H1 (cell line): Measurements from ENCODE around the gene MAP3K14. TPM values are rescaled to one million over a fixed set of nuclear protein-coding genes. Genes with fewer than 3 reads are reported as not detected.

Experiments used
- CTCF ChIA-PET: fragments of 300-600 bp; sonication (Branson Sonifier 250); formaldehyde crosslinking; loops from one replicate; lab custom pipeline; 2021; ENCODE audit not compliant: partially characterized antibody; lab: Charles Lee
- POLR2A ChIA-PET: fragments of 300-600 bp; sonication (Branson Sonifier 250); formaldehyde crosslinking; loops from one replicate; lab custom pipeline; 2021; ENCODE audit warnings: inconsistent platforms; ENCODE audit not compliant: partially characterized antibody; lab: Charles Lee
- DNase-seq, 2 experiments: peaks; one replicate each; pipeline versions ENCODE4 v3.0.0 to v3.0.0-alpha.2; 2010 to 2022; ENCODE audit warnings: low spot score in 2 of 2, low read depth in 1 of 2, mixed read lengths in 1 of 2
- FAIRE-seq: peaks from 2 replicates; lab custom pipeline; 2011; peaks lifted over from hg19 to GRCh38; lab: Jason Lieb, UNC
- H2AFZ ChIP-seq: 2 replicates; pipeline ENCODE4 v1.8.1; 2012; ENCODE audit warnings: low read length, inconsistent platforms
- H2AK5ac ChIP-seq: 2 replicates; pipeline ENCODE4 v1.6.1; 2013; ENCODE audit warnings: low read depth, low read length
- H2BK120ac ChIP-seq: replicated peaks from 2 replicates; pipeline ENCODE3; 2013; ENCODE audit warnings: low read depth, low read length, inconsistent platforms
- H2BK12ac ChIP-seq: 2 replicates; pipeline ENCODE4 v1.6.1; 2013; ENCODE audit warnings: low read depth, low read length
- H2BK15ac ChIP-seq: 2 replicates; pipeline ENCODE4 v1.6.1; 2013; ENCODE audit warnings: low read length
- H2BK20ac ChIP-seq: 2 replicates; pipeline ENCODE4 v1.6.1; 2013; ENCODE audit warnings: low read length
- H2BK5ac ChIP-seq: 2 replicates; pipeline ENCODE4 v1.6.1; 2013; ENCODE audit warnings: low read depth, low read length
- H3K14ac ChIP-seq: 2 replicates; pipeline ENCODE4 v1.6.1; 2013; ENCODE audit warnings: inconsistent platforms; ENCODE audit not compliant: insufficient read length
- H3K18ac ChIP-seq: 2 replicates; pipeline ENCODE4 v1.6.1; 2013; ENCODE audit warnings: low read length; ENCODE audit errors: extremely low read depth
- H3K23ac ChIP-seq: 2 replicates; pipeline ENCODE4 v1.6.1; 2013; ENCODE audit warnings: inconsistent platforms; ENCODE audit not compliant: insufficient read length
- H3K23me2 ChIP-seq: 2 replicates; pipeline ENCODE4 v1.6.1; 2013; ENCODE audit warnings: low read depth, low read length
- H3K27ac ChIP-seq: 2 replicates; pipeline ENCODE4 v1.6.1; 2011; ENCODE audit warnings: low read depth, low read length, inconsistent platforms
- H3K27me3 ChIP-seq, 4 experiments: replicated peaks in 1 of 4; 1 replicate in 1 of 4; 2 replicates in 3 of 4; pipeline versions ENCODE4 v1.6.1 to v1.8.1; 2011 to 2013; ENCODE audit warnings: low read length in 3 of 4, mild to moderate bottlenecking in 3 of 4, inconsistent platforms in 2 of 4, mixed read lengths in 2 of 4, moderate library complexity in 1 of 4; ENCODE audit not compliant: control insufficient read depth in 3 of 4, insufficient read depth in 3 of 4; ENCODE audit errors: extremely low read depth in 1 of 4
- H3K36me3 ChIP-seq, 4 experiments: 2 replicates each; pipeline versions ENCODE4 v1.6.1 to v1.8.1; 2011 to 2013; ENCODE audit warnings: mild to moderate bottlenecking in 4 of 4, low read length in 3 of 4, moderate library complexity in 2 of 4, control low read depth in 1 of 4, inconsistent platforms in 1 of 4; ENCODE audit not compliant: insufficient read depth in 4 of 4, control insufficient read depth in 2 of 4
- H3K4ac ChIP-seq: replicated peaks from 2 replicates; pipeline ENCODE3; 2013; ENCODE audit warnings: low read length, low read depth, mixed read lengths, inconsistent platforms; ENCODE audit not compliant: insufficient read length
- H3K4me1 ChIP-seq, 4 experiments: replicated peaks in 1 of 4; 1 replicate in 1 of 4; 2 replicates in 3 of 4; pipeline versions ENCODE4 v1.6.1 to v1.8.1; 2011 to 2013; ENCODE audit warnings: low read length in 3 of 4, inconsistent platforms in 2 of 4, mixed read lengths in 1 of 4; ENCODE audit not compliant: insufficient read depth in 4 of 4, control insufficient read depth in 3 of 4
- H3K4me2 ChIP-seq, 2 experiments: 2 replicates each; pipeline versions ENCODE4 v1.6.1 to v1.8.1; 2011 to 2013; ENCODE audit warnings: low read depth in 2 of 2, low read length in 2 of 2, control low read depth in 1 of 2, inconsistent platforms in 1 of 2, mild to moderate bottlenecking in 1 of 2; ENCODE audit not compliant: insufficient read depth in 1 of 2
- H3K4me3 ChIP-seq, 4 experiments: fragments of 200-600, 300-600 bp in 1 of 4; sonication (generic), shearing (Covaris generic), sonication (Bioruptor Twin) in 1 of 4; 2 replicates each; pipeline versions ENCODE4 v1.5.1 to v1.8.1; 2011 to 2016; ENCODE audit warnings: low read length in 4 of 4, low read depth in 3 of 4, control low read depth in 2 of 4, inconsistent platforms in 2 of 4, mild to moderate bottlenecking in 2 of 4, mixed read lengths in 1 of 4, moderate library complexity in 1 of 4; ENCODE audit not compliant: insufficient read depth in 2 of 4; ENCODE audit errors: extremely low read depth in 1 of 4
- H3K56ac ChIP-seq: replicated peaks from 2 replicates; pipeline ENCODE3; 2013; ENCODE audit warnings: low read depth, mild to moderate bottlenecking, mixed read lengths, low read length, inconsistent platforms; ENCODE audit not compliant: insufficient read length
- H3K79me1 ChIP-seq: 2 replicates; pipeline ENCODE4 v1.6.1; 2013; ENCODE audit warnings: low read depth, low read length, control low read depth
- H3K79me2 ChIP-seq, 2 experiments: 2 replicates each; pipeline versions ENCODE4 v1.6.1 to v1.8.1; 2012 to 2013; ENCODE audit warnings: low read length in 2 of 2, mild to moderate bottlenecking in 2 of 2, inconsistent platforms in 1 of 2; ENCODE audit not compliant: insufficient read depth in 2 of 2, control insufficient read depth in 1 of 2
- H3K9ac ChIP-seq, 4 experiments: replicated peaks in 1 of 4; 1 replicate in 1 of 4; 2 replicates in 3 of 4; pipeline versions ENCODE4 v1.6.1 to v1.8.1; 2011 to 2013; ENCODE audit warnings: low read depth in 3 of 4, low read length in 3 of 4, control low read depth in 2 of 4, mild to moderate bottlenecking in 2 of 4, moderate library complexity in 2 of 4, inconsistent platforms in 1 of 4; ENCODE audit errors: extremely low read depth in 1 of 4
- H3K9me3 ChIP-seq, 2 experiments: 2 replicates each; pipeline versions ENCODE4 v1.6.1 to v1.8.1; 2012 to 2013; ENCODE audit warnings: mild to moderate bottlenecking in 2 of 2, moderate library complexity in 2 of 2, control low read depth in 1 of 2, inconsistent platforms in 1 of 2, low read depth in 1 of 2, low read length in 1 of 2, mixed read lengths in 1 of 2; ENCODE audit not compliant: insufficient read depth in 2 of 2
- H4K20me1 ChIP-seq, 2 experiments: replicated peaks in 1 of 2; 2 replicates each; pipeline versions ENCODE3 to v1.8.1; 2011 to 2013; ENCODE audit warnings: inconsistent platforms in 2 of 2, low read length in 2 of 2, mild to moderate bottlenecking in 1 of 2; ENCODE audit not compliant: insufficient read depth in 2 of 2, control insufficient read depth in 1 of 2
- H4K5ac ChIP-seq: 2 replicates; pipeline ENCODE4 v1.6.1; 2013; ENCODE audit warnings: low read length, low read depth, mixed read lengths, inconsistent platforms; ENCODE audit not compliant: insufficient read length
- H4K8ac ChIP-seq: 2 replicates; pipeline ENCODE4 v1.8.0; 2013; ENCODE audit warnings: mild to moderate bottlenecking, moderate library complexity, low read length, inconsistent platforms; ENCODE audit not compliant: insufficient read depth; ENCODE audit errors: extremely low read depth
- H4K91ac ChIP-seq: replicated peaks from 2 replicates; pipeline ENCODE3; 2013; ENCODE audit warnings: low read length, mixed read lengths, inconsistent platforms; ENCODE audit not compliant: insufficient read length
- ASH2L ChIP-seq: fragments of 200-600, 300-600 bp; sonication (generic); IDR thresholded peaks from one replicate; pipeline ENCODE4 v1.7.1; 2017; ENCODE audit warnings: low read length
- CHD2 ChIP-seq: IDR thresholded peaks from 2 replicates; pipeline ENCODE4 v1.6.1; 2012; ENCODE audit warnings: low read length, improper control_type of control experiment
- FOSL1 ChIP-seq: IDR thresholded peaks from 2 replicates; pipeline ENCODE4 v1.6.1; 2011; ENCODE audit warnings: mild to moderate bottlenecking, low read depth, low read length, moderate library complexity; ENCODE audit not compliant: insufficient read depth
- HDAC2 ChIP-seq, 2 experiments: fragments of 300-600 bp in 1 of 2; sonication (generic) in 1 of 2; IDR thresholded peaks; 2 replicates each; pipeline ENCODE4 v1.6.1; 2011 to 2012; ENCODE audit warnings: low read depth in 2 of 2, low read length in 2 of 2, mild to moderate bottlenecking in 2 of 2, moderate library complexity in 2 of 2, borderline replicate concordance in 1 of 2, inconsistent platforms in 1 of 2
- POLR2AphosphoS5 ChIP-seq: IDR thresholded peaks from 2 replicates; pipeline ENCODE4 v1.6.1; 2011; ENCODE audit warnings: low read depth, low read length
- SP4 ChIP-seq: IDR thresholded peaks from 2 replicates; pipeline ENCODE4 v1.6.1; 2012; ENCODE audit warnings: low read length, inconsistent platforms
- TEAD4 ChIP-seq: IDR thresholded peaks from 2 replicates; pipeline ENCODE4 v1.6.1; 2012; ENCODE audit warnings: low read depth, low read length, inconsistent platforms, mixed read lengths
- USF2 ChIP-seq: IDR thresholded peaks from 2 replicates; pipeline ENCODE4 v1.6.1; 2011; ENCODE audit warnings: low read length, improper control_type of control experiment
- WGBS, 2 experiments: shearing (Covaris generic) in 1 of 2; methylation state at CpG; one replicate each; pipeline versions ENCODE4 v1.1.6 to v1.1.7; 2013 to 2015; ENCODE audit warnings: low lambda C conversion rate in 2 of 2, mixed read lengths in 2 of 2, inconsistent platforms in 1 of 2, low coverage in 1 of 2, missing lambda C conversion rate in 1 of 2; ENCODE audit not compliant: insufficient replicate concordance in 2 of 2, insufficient coverage in 1 of 2, insufficient read length in 1 of 2; ENCODE audit errors: extremely low coverage in 1 of 2, missing lambda C conversion rate in 1 of 2; 5-methylcytosine and 5-hydroxymethylcytosine counted together
- polyA plus RNA-seq, 7 experiments: library from polyadenylated mRNA; depleted of rRNA in 3 of 7; stranded (reverse) in 5 of 7; unstranded in 2 of 7; fragments of >200 nt in 5 of 7; fragments of 200-250 nt in 2 of 7; gene quantifications; 1 replicate in 5 of 7; 2 replicates in 1 of 7; 4 replicates in 1 of 7; pipeline versions ENCODE4 v1.2.1 to v1.2.3, GENCODE V29; 2011 to 2013; ENCODE audit warnings: missing spikeins in 2 of 7, mixed read lengths in 2 of 7
- total RNA-seq: library from RNA; stranded (reverse); fragmentation: NEBNext Ultra II Directional; extraction: Animal tissue kit (Norgen Biotek cat#: 25700); gene quantifications from 2 replicates; pipeline ENCODE4 v1.2.1, GENCODE V29; 2021

MAP3K14 gene
- total and polyA plus RNA-seq, 2 of the 8 experiments (the other 6 are each of a cell fraction or from before 2014, with no cell fraction given): 5.2 to 6.1 TPM

GRCh38 chr17:45319239-45319703 is 2.5 kb upstream of the MAP3K14 start:
- Histone ChIP-seq H3K27me3 (peaks cover 0 to 2% (median 0%) of the 10 kb centered on the region in 4 experiments; a peak in 3 of 7 replicates), H3K9ac (no peak overlapping the region), H3K4ac (no peak overlapping the region), H2BK5ac (no peak overlapping the region), H3K18ac (no peak overlapping the region), H3K23me2 (peaks cover 7% of the 10 kb centered on the region; the same call in 1 of the 2 replicates), H3K9me3 (no peaks in the 10 kb centered on the region), H2AK5ac (no peak overlapping the region), H2AFZ (no peak overlapping the region), H2BK20ac (no peak overlapping the region), H4K5ac (no peak overlapping the region), H3K79me2 (peaks cover 0 to 19% of the 10 kb centered on the region in 2 experiments; a peak in 2 of 4 replicates), H3K36me3 (no peaks in the 10 kb centered on the region), H3K23ac (no peak overlapping the region), H2BK15ac (no peak overlapping the region), H2BK12ac (no peak overlapping the region), H3K27ac (no peak overlapping the region), H3K4me2 (no peak overlapping the region), H3K56ac (no peak overlapping the region), H3K79me1 (peaks cover under 1% of the 10 kb centered on the region; the same call in 1 of the 2 replicates), H3K4me3 (no peak overlapping the region), H3K4me1 (peaks cover 0 to 5% (median 3%) of the 10 kb centered on the region in 4 experiments; a peak in 6 of 7 replicates), H4K20me1 (peaks cover 0 to under 1% of the 10 kb centered on the region in 2 experiments), H4K8ac (no peak overlapping the region), H4K91ac (no peak overlapping the region), H2BK120ac (no peak overlapping the region), H3K14ac (no peak overlapping the region)
- CTCF ChIA-PET: interaction anchor here (0.6 to 5.3 kb wide), 5 partner anchors 12 to 788 kb away, joined by 3 to 31 read pairs (median 3); no protein-coding TSS in a partner anchor
- DNase-seq (no peak), FAIRE-seq (no peak)
- POLR2A ChIA-PET: interaction anchor here (0.6 to 1.8 kb wide), 4 partner anchors 8 to 171 kb away, joined by 3 to 4 read pairs (median 3); partner anchors contain the start of gene HEXIM1
- WGBS, 2 experiments: 85% methylated on average over 5 of the region's 5 CpGs; no CpG with 5 or more reads in 1 of the 2 experiments
- TF ChIP-seq HDAC2 (IDR thresholded peaks at IDR 0.05; ENCODE audit: borderline replicate concordance in 1 of 2, low read depth in 2 of 2, low read length in 2 of 2): no peak
- no peak for TF ChIP-seq FOSL1
- TF ChIP-seq TEAD4: no peak
- TF ChIP-seq POLR2AphosphoS5: no peak
- no peak for TF ChIP-seq SP4
- no peak for TF ChIP-seq USF2
- no peak for TF ChIP-seq CHD2
- no peak for TF ChIP-seq ASH2L
